ENCODE results near the gene SMIM41. TPM values are rescaled to one million over a fixed set of nuclear protein-coding genes. Genes with fewer than 3 reads are reported as not detected.
"Not testable (repeated sequence)": the region's sequence is repeated elsewhere in the genome, so short reads cannot be mapped to it uniquely, and the experiment has no call there.

The SMIM41 gene
- total and polyA plus RNA-seq, 2 donors, result 3.4 to 5.5 TPM

DNA sequence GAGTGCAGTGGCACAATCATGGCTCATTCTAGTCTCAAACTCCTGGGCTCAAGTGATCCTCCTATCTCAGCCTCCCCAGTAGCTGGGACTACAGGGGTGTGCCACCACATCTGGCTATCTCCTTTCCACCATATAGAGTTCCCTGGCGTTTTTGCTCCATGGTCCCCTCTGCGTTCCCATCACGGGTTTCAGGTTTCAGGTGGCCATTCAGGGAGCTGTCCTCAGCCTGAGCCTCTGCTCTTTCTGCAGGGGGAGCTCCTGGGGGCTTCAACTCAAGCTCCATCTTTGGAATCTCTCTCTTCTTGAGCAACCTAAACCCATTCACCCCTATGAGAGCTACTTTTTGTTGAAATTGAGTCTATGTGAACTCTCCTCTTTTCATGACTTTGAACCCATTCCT is 11.6 kb downstream of the SMIM41 start:
- no peak for DNase-seq (ENCODE audit: extremely low spot score)
- no peaks in the 10 kb centered on the region for H3K36me3 ChIP-seq (ENCODE audit: insufficient read depth)
- WGBS, result 25% methylated on average over 3 of the region's 3 CpGs
- H3K4me1 ChIP-seq (ENCODE audit: insufficient read depth), result no peaks in the 10 kb centered on the region
- no peak overlapping the region for H3K4me3 ChIP-seq (ENCODE audit: low read depth, low read length)
- no peak overlapping the region for H3K27ac ChIP-seq (ENCODE audit: low read depth)

DNA sequence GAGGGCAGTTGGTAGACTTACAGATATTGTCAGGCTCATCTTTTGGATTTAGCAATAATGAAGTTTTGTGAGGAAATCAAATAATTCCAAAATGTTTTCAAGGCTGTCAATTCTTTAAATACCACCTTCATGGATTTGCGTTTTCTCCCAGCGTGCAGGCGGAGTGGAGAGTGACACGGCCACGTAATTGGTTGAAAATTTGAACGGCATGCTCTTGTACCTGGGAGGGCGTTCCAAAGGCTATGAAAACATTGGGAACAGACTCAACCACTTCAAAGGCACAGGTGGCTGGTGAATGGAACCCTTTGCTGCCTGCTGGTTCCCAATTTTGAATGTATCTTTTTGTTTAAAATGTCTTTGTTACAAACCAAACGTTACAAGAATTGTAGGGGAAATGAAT is 12.4 kb downstream of the SMIM41 start:
- WGBS, result 77% methylated on average over 8 of the region's 8 CpGs
- no peak for DNase-seq (ENCODE audit: extremely low spot score)
- Histone ChIP-seq H3K4me1 (ENCODE audit: insufficient read depth) (no peaks in the 10 kb centered on the region), H3K4me3 (ENCODE audit: low read depth, low read length) (no peak overlapping the region), H3K36me3 (ENCODE audit: insufficient read depth) (no peaks in the 10 kb centered on the region), H3K27ac (ENCODE audit: low read depth) (no peak overlapping the region)

GRCh38 chr12:52093346-52093745 is 13.8 kb downstream of the SMIM41 start:
- no peak for DNase-seq (ENCODE audit: extremely low spot score)
- no peaks in the 10 kb centered on the region for H3K4me1 ChIP-seq (ENCODE audit: insufficient read depth)
- 79% methylated on average over 7 of the region's 7 CpGs for WGBS
- H3K27ac ChIP-seq (ENCODE audit: low read depth), result no peak overlapping the region
- no peak overlapping the region for H3K4me3 ChIP-seq (ENCODE audit: low read depth, low read length)
- H3K36me3 ChIP-seq (ENCODE audit: insufficient read depth), result no peaks in the 10 kb centered on the region

DNA sequence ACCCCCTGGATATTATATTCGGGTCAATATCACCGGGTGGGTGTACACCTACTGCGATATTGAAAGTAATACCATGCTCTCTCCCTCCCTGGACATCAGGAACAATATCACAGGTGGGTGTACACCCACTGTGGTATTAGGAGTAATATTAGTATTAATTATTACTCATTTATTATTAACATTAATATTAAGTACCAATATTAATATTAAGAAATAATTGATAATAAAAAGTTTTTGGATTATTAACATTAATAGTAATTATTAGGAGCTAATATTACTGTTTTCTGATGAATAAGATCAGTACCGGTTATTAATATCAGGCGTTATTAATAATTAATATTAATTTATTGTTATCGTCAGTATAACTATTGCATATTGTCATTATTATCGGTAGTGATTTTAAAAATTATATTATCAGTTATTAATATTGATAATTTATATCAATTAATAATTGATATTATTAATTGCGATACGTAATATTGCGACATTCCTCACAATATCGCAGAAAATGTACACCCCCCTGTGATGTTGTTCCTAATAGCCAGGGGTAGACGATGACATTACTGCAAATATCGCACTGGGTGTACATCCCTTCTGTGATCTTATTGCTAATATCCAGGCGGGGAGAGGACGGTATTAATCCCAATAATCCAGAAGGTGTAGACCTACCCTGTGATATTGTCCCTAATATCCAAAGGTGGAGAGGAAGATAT is 17.0 kb downstream of the SMIM41 start:
- no peak for DNase-seq (ENCODE audit: extremely low spot score)
- no peak overlapping the region for H3K27ac ChIP-seq (ENCODE audit: low read depth)
- H3K4me1 ChIP-seq (ENCODE audit: insufficient read depth), result no peaks in the 10 kb centered on the region
- WGBS, result 95% methylated on average over 15 of the region's 15 CpGs
- H3K36me3 ChIP-seq (ENCODE audit: insufficient read depth), result no peaks in the 10 kb centered on the region
- H3K4me3 ChIP-seq (ENCODE audit: low read depth, low read length), result no peak overlapping the region

- WGBS, result 83% methylated on average over 21 of the region's 21 CpGs
Observed at GRCh38 chr12:52097045-52097666, 17.7 kb downstream of the SMIM41 start.

DNA sequence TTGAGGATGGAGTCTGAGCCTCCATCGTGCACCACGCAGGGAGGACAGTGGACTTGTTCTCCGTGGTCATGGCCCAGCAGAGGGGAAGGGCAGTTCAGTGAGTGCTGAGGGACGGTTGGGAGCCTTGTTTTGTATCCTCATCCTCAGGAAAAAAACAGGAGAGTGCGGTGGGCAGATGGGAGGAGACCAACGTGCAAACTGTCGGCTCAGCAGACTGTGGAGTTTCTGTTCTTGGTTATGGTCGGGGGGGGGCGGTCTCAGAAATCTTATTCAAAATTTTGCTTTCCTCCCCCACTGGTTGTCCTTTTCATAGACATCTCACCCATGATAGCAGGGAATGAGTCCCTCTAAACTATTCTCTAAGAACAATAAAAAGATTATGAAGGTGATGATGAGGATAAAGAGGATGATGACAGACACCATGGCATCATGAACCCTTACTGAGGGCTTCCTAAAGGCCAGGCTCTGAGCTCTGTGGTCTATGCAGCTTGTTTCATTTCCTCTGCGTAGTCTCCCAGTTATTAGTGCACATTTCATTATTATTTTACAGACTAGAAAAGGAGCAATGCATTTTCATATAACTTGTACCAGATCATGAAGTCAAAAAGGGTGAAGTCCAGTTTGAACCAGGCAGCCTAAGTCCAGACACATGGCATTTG is 25.1 kb downstream of the SMIM41 start:
- H3K27ac ChIP-seq (ENCODE audit: low read depth); H3K36me3 ChIP-seq (ENCODE audit: insufficient read depth); H3K4me1 ChIP-seq (ENCODE audit: insufficient read depth); H3K4me3 ChIP-seq (ENCODE audit: low read depth, low read length); DNase-seq (ENCODE audit: extremely low spot score): not testable (repeated sequence)
- WGBS, result 69% methylated on average over 10 of the region's 10 CpGs

More at GRCh38 chr12:52097045-52097666, 17.7 kb downstream of the SMIM41 start:
- Histone ChIP-seq H3K36me3 (ENCODE audit: insufficient read depth) (no peaks in the 10 kb centered on the region), H3K27ac (ENCODE audit: low read depth) (no peak overlapping the region), H3K4me3 (ENCODE audit: low read depth, low read length) (no peak overlapping the region), H3K4me1 (ENCODE audit: insufficient read depth) (no peaks in the 10 kb centered on the region)
- no peak for DNase-seq (ENCODE audit: extremely low spot score)

DNA sequence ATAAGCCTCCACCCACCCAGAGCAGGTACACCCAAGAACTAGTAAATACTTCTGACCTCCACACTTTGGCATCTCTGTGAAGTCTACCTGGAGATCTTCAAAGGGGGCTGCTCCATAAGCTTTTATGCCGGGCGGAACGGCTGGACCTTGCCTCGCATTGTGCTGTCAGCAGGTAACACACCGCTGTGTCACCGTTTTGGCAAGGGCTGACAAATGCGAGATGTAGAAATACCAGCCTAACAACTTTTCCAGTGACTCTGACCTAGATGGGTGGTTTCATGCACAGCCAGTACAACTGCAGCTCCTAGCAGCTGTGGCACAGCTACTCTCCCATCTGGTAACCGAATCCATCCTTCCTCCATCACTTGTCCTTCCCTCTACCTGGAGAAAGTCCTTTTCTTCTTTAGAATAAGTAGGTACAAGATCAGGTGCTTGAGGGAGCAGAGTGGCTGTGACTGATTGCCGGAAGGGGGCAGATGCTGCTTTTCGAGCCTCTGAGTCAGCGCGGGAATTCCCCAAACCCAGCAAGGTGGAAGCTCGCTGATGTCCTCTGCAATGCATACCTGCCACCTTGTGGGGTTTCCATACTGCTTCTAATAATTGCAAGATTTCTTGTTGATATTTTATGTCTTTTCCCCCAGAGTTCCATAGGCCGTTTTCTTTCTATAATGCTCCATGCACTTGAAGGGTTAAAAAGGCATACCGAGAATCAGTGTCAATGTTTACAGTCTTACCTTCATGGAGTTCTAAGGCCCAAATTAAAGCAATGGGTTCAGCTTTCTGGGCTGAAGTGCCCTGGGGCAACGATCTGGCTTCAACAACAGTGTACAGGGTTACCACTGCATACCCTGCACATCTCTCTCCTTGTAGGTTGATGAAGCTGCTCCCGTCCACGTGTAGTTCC is 37.0 kb downstream of the SMIM41 start:
- not testable (repeated sequence) for H3K4me3 ChIP-seq (ENCODE audit: low read depth, low read length); H3K36me3 ChIP-seq (ENCODE audit: insufficient read depth); H3K27ac ChIP-seq (ENCODE audit: low read depth); H3K4me1 ChIP-seq (ENCODE audit: insufficient read depth)
- DNase-seq (ENCODE audit: extremely low spot score), result peak; percentile 59
- 50% methylated on average over 18 of the region's 18 CpGs for whole genome bisulfite sequencing

DNA sequence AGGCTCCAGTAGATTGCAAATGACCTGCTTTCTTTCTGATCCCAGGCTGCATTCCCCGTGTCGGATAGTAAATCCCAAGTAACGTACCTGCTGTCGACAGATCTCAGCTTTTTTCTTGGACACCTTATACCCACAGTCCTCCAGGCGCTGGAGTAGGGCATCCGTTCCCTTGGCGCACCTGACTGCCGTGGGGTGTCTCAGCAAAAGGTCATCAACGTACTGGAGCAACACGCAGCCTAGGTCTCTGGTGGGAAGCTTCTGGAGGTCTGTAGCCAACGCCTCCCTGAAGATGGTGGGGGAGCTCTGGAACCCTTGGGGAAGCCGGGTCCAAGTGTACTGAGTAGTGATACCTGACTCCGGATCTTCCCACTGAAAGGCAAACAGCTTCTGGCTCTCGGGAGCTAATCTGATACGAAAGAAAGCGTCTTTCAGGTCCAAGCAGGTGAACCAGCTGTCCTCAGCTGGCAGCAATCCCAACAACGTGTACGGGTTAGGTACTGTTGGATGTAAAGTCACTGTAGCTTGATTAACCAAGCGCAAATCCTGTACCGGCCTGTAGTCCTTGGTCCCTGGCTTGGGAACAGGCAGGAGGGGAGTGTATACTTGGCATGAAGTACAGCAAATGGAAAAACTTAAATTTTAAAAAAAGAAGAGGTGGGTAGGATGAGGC is 38.4 kb downstream of the SMIM41 start:
- WGBS, result 83% methylated on average over 20 of the region's 20 CpGs
- not testable (repeated sequence) for H3K4me3 ChIP-seq (ENCODE audit: low read depth, low read length); H3K4me1 ChIP-seq (ENCODE audit: insufficient read depth); H3K36me3 ChIP-seq (ENCODE audit: insufficient read depth); H3K27ac ChIP-seq (ENCODE audit: low read depth); DNase-seq (ENCODE audit: extremely low spot score)

GRCh38 chr12:52119398-52120254 is 40.1 kb downstream of the SMIM41 start:
- no peaks in the 10 kb centered on the region for H3K36me3 ChIP-seq (ENCODE audit: insufficient read depth)
- H3K4me3 ChIP-seq (ENCODE audit: low read depth, low read length), result no peak overlapping the region
- no peak overlapping the region for H3K27ac ChIP-seq (ENCODE audit: low read depth)
- H3K4me1 ChIP-seq (ENCODE audit: insufficient read depth), result no peaks in the 10 kb centered on the region
- WGBS, result 28% methylated on average over 23 of the region's 23 CpGs
- no peak for DNase-seq (ENCODE audit: extremely low spot score)

DNA sequence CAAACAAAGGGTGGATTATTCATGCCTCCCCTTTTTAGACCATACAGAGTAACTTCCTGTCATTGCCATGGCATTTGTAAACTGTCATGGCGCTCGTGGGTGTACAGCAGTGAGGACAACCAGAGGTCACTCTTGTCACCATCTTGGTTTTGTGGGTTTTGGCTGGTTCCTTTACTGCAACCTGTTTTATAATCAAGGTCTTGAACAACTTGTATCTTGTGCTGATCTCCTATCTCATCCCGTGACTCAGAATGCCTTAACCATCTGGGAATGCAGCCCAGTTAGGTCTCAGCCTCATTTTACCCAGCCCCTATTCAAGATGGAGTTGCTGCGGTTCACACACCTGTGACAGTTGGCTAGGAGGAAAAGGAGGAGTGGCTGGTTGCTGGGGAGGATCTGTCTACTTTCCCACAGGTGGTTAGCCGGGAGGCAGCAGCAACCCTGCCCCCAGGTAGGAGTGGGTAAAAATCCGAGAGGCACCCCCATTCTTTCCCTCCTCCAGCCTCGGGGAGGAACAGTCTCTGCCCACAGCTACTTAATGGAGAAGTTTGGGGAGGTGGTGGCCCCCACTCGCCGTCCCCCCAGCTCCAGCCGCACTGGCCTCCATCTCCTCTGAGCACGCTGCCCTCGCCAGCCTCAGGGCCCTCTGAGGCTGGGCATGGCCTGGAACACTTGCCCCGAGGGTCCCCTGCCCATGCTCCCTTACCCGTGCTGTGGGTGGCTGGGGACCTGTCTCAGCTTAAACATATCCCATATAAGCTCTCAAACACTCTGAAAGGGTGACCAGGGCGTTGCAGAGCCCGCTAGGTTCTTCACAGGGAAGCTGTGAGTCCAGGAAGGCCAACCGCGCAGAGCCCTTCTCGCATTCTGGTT is 41.7 kb downstream of the SMIM41 start:
- WGBS, result 67% methylated on average over 19 of the region's 19 CpGs

GRCh38 chr12:52121824-52122539 is 42.5 kb downstream of the SMIM41 start:
- H3K4me3 ChIP-seq (ENCODE audit: low read depth, low read length), result no peak overlapping the region
- no peak for DNase-seq (ENCODE audit: extremely low spot score)
- no peaks in the 10 kb centered on the region for H3K36me3 ChIP-seq (ENCODE audit: insufficient read depth)
- H3K27ac ChIP-seq (ENCODE audit: low read depth), result no peak overlapping the region
- 19% methylated on average over 18 of the region's 18 CpGs for WGBS
- H3K4me1 ChIP-seq (ENCODE audit: insufficient read depth), result no peaks in the 10 kb centered on the region

More for the DNA sequence above, 41.7 kb downstream of the SMIM41 start:
- no peak overlapping the region for H3K27ac ChIP-seq (ENCODE audit: low read depth)
- DNase-seq (ENCODE audit: extremely low spot score), result no peak
- H3K4me3 ChIP-seq (ENCODE audit: low read depth, low read length), result no peak overlapping the region
- H3K4me1 ChIP-seq (ENCODE audit: insufficient read depth), result no peaks in the 10 kb centered on the region
- H3K36me3 ChIP-seq (ENCODE audit: insufficient read depth), result no peaks in the 10 kb centered on the region

Measured in urinary bladder (tissue), 4 donors.